ENCODE results near the gene SPATA9.

DNA sequence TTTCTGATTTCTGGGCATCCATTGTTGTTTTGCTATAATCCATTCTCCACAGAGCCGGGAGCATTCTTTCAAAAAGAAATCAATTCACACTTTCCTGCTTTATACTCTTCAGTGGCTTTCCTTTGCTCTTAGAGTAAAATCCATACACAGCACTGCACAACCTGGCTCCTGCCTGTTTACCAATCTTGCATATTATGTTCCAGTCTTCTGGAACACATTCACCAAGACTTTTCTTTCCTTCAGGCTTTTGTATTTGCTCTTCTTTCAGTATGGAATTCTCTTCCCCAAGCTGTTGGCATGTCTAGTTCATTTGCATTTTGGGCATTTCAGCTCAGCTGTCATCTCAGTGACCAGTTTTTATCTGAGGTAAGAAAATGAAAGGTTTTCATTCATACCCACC is 29.9 kb downstream of the SPATA9 start:
- TF ChIP-seq POLR2AphosphoS5 (IDR thresholded peaks at IDR 0.05; ENCODE audit: borderline replicate concordance, low read depth, low read length) = no peak
- no peak for TF ChIP-seq EZH2 (IDR thresholded peaks at IDR 0.05)

All from SK-N-MC (cell line).